Cardiac muscle cell (in vitro differentiated cells and primary cell): ENCODE measurements around the gene PCSK5. TPM values are rescaled to one million over a fixed set of nuclear protein-coding genes. Genes with fewer than 3 reads are reported as not detected.
A peak's percentile ranks its signal among the peaks of the same experiment; 100 is the strongest.

Source experiments
- DNase-seq, 2 donors: peaks; one replicate each; pipeline versions ENCODE4 v3.0.0 to v3.0.0-alpha.2; 2010 to 2017; ENCODE audit warnings: low read depth in 1 of 2, low spot score in 1 of 2
- H3K27ac ChIP-seq: fragments of 200-600 bp; sonication (generic); 2 replicates; pipeline ENCODE4 v1.5.1; 2016
- H3K27me3 ChIP-seq: fragments of 200-600 bp; sonication (generic); 2 replicates; pipeline ENCODE4 v1.6.0; 2016; ENCODE audit warnings: control low read depth
- H3K36me3 ChIP-seq: fragments of 200-600 bp; sonication (generic); 2 replicates; pipeline ENCODE4 v1.5.1; 2016; ENCODE audit warnings: control low read depth
- H3K4me1 ChIP-seq: fragments of 200-600 bp; sonication (generic); 2 replicates; pipeline ENCODE4 v1.8.1; 2017; ENCODE audit warnings: low read depth, mild to moderate bottlenecking, mixed run types
- H3K4me3 ChIP-seq: fragments of 200-600 bp; sonication (generic); 2 replicates; pipeline ENCODE4 v1.5.1; 2016; ENCODE audit warnings: mild to moderate bottlenecking
- H3K9me3 ChIP-seq: fragments of 200-600 bp; sonication (generic); 2 replicates; pipeline ENCODE4 v1.5.1; 2017; ENCODE audit warnings: low read depth, mild to moderate bottlenecking, control low read depth
- CTCF ChIP-seq: IDR thresholded peaks from 2 replicates; pipeline ENCODE4 v1.5.1; 2012; ENCODE audit warnings: low read depth, mild to moderate bottlenecking, low read length
- polyA plus RNA-seq: library from polyadenylated mRNA; unstranded; fragments of >200 nt; fragmentation: Nextera tagmentation; extraction: Ambion mirVana; gene quantifications from 2 replicates; pipeline ENCODE4 v1.2.1, GENCODE V29; 2016
- total RNA-seq: library from RNA; depleted of rRNA; stranded (reverse); fragments of >200 nt; gene quantifications from 2 replicates; pipeline ENCODE4 v1.2.3, GENCODE V29; 2016

The PCSK5 gene
- total and polyA plus RNA-seq, 2 experiments from 2014 or later: 6.8 to 9.6 TPM

DNA sequence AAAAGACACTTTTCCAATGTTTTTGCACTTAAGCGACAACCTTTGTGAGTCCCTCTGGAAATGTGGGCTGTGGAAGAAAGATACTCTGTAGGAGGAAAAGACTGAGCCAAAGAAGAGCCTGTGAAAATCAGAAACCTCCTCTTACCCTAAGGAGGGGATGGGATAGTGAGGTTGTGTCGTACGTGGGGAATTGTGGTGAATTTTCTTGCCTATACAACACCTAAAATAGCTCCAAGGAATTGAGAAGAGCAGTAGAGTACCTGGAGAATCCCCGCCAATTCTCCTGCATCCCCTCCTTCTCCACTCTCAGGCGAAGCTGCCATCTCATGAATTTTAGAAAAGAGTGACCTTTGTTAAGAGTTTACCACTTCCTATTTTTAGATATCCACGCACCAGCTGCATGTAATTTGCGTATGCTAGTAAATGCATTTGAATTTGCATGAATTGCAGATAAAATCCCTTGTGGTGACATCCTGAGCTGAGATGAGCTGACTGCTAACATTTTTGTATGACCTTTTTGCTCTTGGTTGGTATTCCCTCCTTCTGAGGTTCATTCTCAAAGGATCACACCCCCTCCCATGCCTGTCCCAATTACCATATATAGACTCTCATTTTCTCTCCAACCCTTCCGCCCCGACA, 147.2 kb downstream of the PCSK5 start:
- Histone ChIP-seq H3K4me3 (no peak overlapping the region), H3K36me3 (no peaks in the 10 kb centered on the region), H3K27me3 (no peaks in the 10 kb centered on the region), H3K4me1 (no peaks in the 10 kb centered on the region), H3K9me3 (no peaks in the 10 kb centered on the region), H3K27ac (no peak overlapping the region)
- DNase-seq: no peak
- no peak for TF ChIP-seq CTCF

- DNase-seq: no peak
- H3K4me1 ChIP-seq: no peaks in the 10 kb centered on the region
- no peaks in the 10 kb centered on the region for H3K27me3 ChIP-seq
- no peaks in the 10 kb centered on the region for H3K9me3 ChIP-seq
- no peak overlapping the region for H3K27ac ChIP-seq
- H3K36me3 ChIP-seq: no peaks in the 10 kb centered on the region
- H3K4me3 ChIP-seq: no peak overlapping the region
- TF ChIP-seq CTCF: no peak
These were observed 148.0 kb downstream of the PCSK5 start for GRCh38 chr9:76038431-76038830.

- Histone ChIP-seq H3K9me3 (no peaks in the 10 kb centered on the region), H3K27me3 (no peaks in the 10 kb centered on the region), H3K36me3 (no peaks in the 10 kb centered on the region), H3K4me3 (no peak overlapping the region), H3K27ac (no peak overlapping the region), H3K4me1 (peaks cover 7% of the 10 kb centered on the region)
- TF ChIP-seq CTCF: no peak
- peak in 1 of 2 donors; percentile 10 for DNase-seq
These were observed 153.9 kb downstream of the PCSK5 start for GRCh38 chr9:76044266-76044819.

GRCh38 chr9:76045221-76045620, 154.7 kb downstream of the PCSK5 start:
- TF ChIP-seq CTCF: no peak
- Histone ChIP-seq H3K9me3 (no peaks in the 10 kb centered on the region), H3K4me1 (peaks cover 7% of the 10 kb centered on the region), H3K27ac (no peak overlapping the region), H3K4me3 (no peak overlapping the region), H3K27me3 (no peaks in the 10 kb centered on the region), H3K36me3 (no peaks in the 10 kb centered on the region)
- no peak for DNase-seq

- Histone ChIP-seq H3K36me3 (no peaks in the 10 kb centered on the region), H3K4me3 (no peak overlapping the region), H3K9me3 (no peaks in the 10 kb centered on the region), H3K27me3 (no peaks in the 10 kb centered on the region), H3K27ac (no peak overlapping the region), H3K4me1 (peaks cover 7% of the 10 kb centered on the region)
- DNase-seq: peak in 1 of 2 donors; percentile 60
- no peak for TF ChIP-seq CTCF
These were observed 158.9 kb downstream of the PCSK5 start for GRCh38 chr9:76049341-76049740.
